ENCODE results near the gene HTRA3. TPM values are rescaled to one million over a fixed set of nuclear protein-coding genes. Genes with fewer than 3 reads are reported as not detected.

HTRA3 gene
- total RNA-seq, 2 experiments from 2014 or later: not detected

DNA sequence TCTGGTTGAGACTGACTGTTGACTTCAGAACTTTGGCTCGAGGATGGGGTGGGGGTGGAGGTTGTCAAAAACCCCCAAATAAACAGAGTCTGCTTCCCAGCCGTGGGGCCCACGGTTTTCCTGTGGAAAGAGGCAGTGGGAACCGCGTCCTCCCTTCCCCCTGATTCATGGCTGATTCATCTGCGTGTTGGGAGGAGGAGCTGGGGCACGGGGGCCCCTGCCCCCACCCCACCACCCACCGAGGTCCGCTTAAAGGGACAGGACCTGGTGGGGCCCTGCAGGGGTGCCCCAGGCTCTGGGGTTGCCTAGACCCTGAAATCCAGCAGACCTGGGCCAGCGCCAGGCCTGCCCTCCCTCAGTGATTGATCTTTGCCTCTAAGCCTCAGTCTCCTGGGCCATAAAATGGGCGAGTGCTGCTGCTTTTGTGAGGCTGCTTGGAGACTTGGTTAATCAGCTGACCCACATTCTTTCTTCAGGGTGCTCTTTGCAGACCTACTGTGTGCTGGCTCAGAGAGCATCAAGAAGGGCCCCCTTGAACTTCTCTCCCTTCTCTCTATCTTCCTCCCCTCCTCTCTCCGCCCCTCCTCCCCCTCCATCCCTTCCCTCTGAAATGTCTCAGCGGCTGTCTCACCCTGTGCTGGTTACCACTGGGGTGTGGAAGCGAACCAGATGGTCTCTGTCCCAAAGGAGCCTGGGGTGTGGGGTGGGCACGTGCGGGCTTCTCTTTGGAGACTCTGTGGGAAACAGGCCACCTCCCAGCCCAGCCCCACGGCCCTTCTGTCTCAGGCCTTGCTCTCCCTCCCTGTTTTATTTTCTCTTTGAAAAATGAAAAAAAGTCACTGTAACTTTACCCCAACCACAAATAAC lies 9.1 kb downstream of the HTRA3 start:
- POLR2A ChIA-PET: no interaction called here
- no peaks in the 10 kb centered on the region for H3K4me1 Mint-ChIP-seq
- CTCF ChIA-PET: interaction anchor here (0.6 kb wide), 1 partner anchor 76 kb away, joined by 4 read pairs; no protein-coding TSS in a partner anchor
- no peak overlapping the region for H3K4me3 Mint-ChIP-seq
- H3K27me3 Mint-ChIP-seq: no peaks in the 10 kb centered on the region
- H3K27ac Mint-ChIP-seq: no peak overlapping the region
- no peaks in the 10 kb centered on the region for H3K9me3 Mint-ChIP-seq
- H3K36me3 Mint-ChIP-seq (ENCODE audit: low read depth): no peaks in the 10 kb centered on the region
- no peak for DNase-seq

DNA sequence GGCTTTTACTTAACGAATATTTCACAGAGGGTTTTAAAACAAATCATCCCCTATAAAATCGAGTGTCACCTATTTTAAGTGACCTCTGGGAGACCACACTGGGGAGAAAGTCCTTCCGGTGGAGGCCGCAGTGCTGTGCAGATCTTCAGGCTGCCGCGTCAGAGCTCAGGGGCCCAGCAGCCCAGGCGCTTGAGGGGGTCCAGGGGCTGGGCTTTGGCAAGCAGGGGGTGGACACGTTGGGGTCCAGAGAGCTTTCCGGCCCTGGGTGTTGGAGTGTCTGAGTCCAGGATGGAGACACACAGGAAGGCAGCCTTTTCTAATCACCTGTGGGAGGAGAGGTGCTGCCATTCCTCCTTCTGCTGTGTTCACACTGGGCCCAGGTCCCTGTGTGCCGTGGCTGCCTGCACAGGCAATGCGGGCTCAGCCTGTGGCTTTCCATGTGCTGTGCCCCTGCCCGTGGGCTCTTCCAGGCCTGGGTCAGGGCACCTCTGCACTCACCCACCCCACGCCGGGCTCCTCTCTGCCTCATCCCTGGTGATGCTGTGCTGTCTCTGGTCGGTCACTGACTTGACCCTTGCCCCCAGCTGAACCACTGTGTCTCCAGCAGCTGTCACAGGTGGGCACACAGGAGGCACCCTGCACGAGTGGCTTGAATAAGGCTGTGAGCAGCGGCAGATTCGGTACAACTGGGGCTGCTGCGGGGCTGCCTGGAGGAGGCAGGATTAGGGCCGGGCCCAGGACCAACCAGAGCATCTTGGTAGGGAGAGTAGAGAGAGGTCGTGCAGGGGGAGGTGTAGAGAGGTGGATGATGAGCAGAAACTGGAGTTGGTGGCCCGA lies 10.0 kb downstream of the HTRA3 start:
- DNase-seq: no peak
- Mint-ChIP-seq H3K4me1 (no peaks in the 10 kb centered on the region), H3K27me3 (no peaks in the 10 kb centered on the region), H3K27ac (no peak overlapping the region), H3K4me3 (no peak overlapping the region), H3K36me3 (ENCODE audit: low read depth) (no peaks in the 10 kb centered on the region), H3K9me3 (no peaks in the 10 kb centered on the region)
- CTCF ChIA-PET: no interaction called here
- POLR2A ChIA-PET: no interaction called here

DNA sequence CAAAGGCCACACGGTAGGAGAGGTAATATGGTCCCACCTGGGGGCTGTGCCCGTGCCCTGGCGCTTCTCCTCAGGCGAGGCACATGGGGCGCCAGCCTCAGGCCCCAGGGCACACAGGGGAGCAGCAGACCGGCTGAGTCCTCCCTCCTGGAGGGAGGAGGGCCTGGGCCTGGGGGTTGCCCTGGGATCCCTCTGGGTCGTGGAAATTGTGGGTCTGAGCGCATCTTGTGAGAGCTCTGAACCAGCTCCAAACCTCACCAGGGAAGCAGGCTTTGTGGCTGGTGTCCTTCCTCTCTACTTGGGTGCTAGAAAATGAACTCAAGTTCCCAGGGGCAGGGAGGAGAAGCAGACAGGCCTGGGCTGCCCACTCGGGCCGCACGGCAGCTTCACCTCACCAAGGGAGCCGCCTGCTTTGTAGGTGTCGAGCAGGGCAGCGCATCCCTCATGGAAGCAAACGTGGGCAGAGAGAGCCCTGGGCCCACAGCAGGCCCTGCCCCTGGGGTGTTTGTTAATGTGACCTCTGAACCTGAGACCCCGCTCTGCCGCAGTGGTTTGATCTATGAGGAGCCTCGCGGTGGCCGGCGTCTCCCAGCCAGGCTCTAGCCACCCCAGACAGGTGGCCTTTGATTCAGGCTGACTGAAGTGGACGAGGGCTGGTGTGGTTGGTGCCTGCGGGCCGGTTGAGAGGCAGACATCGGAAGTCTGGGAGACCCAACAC lies 10.8 kb downstream of the HTRA3 start:
- Mint-ChIP-seq H3K27ac (no peak overlapping the region), H3K4me3 (no peak overlapping the region), H3K27me3 (no peaks in the 10 kb centered on the region), H3K9me3 (no peaks in the 10 kb centered on the region), H3K36me3 (ENCODE audit: low read depth) (no peaks in the 10 kb centered on the region), H3K4me1 (no peaks in the 10 kb centered on the region)
- ChIA-PET CTCF (no interaction called here), POLR2A (no interaction called here)
- DNase-seq: no peak

DNA sequence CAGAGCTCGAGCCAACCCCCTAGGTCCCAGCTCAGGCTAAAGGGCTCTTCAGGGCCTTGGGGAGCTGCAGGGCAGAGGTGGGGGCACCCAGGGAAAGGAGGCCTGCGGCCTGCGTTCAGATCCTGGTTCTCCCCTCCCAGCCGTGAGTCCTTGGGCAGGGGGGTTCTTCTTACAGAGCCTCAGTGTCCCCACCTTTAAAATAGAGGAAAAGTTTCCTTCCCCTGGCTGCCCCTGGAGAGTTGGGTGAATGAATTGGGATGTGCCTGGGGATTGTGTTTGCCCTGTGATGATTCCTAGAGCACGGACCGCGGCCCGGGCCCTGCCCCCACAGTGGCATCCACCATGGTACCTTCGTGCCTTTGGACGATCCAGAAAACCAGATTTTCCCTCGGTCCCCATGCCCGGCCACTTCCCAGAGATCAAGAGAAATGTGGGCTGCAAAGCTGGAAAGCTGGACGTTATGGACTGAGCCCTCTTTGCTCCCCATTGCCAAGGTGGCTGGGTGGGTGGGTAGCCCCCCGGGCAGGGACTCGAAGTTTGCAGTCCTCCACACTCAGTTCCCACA lies 11.4 kb downstream of the HTRA3 start:
- no peaks in the 10 kb centered on the region for H3K4me1 Mint-ChIP-seq
- no peaks in the 10 kb centered on the region for H3K9me3 Mint-ChIP-seq
- H3K27me3 Mint-ChIP-seq: no peaks in the 10 kb centered on the region
- CTCF ChIA-PET: interaction anchor here (1.6 kb wide), 1 partner anchor 11 kb away, joined by 7 read pairs; no protein-coding TSS in a partner anchor
- POLR2A ChIA-PET: no interaction called here
- no peaks in the 10 kb centered on the region for H3K36me3 Mint-ChIP-seq (ENCODE audit: low read depth)
- no peak for DNase-seq
- H3K4me3 Mint-ChIP-seq: no peak overlapping the region
- no peak overlapping the region for H3K27ac Mint-ChIP-seq

DNA sequence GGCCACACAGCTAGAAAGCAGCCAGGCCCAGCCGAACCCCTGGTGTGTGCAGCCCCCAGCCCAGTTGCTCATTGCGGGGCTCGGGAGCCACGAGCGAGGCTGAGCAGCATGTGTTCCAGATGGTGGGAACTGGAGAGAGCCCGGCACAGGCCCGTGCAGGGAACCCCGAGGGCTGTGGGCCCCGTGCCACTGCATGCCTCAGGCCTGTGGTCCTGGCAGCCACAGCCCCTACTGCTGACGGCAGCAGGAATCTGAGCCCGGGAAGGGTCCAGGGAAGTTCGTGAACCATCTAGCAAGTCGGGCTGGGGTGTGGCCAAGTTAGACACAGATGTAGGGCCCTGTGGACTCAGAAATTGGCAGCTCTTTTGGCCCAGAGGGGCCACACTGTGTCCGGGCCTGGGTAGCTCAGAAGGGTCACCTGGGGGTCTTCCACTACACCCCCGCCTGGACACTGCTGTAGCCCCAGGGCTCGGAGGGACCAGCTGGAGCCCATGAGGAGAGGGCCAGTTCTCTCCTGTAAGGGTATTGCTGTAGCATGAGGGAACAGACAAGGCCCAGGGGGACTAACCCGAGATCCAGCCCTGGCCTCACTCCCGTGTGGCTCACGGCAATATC lies 12.1 kb downstream of the HTRA3 start:
- no peaks in the 10 kb centered on the region for H3K27me3 Mint-ChIP-seq
- no peak overlapping the region for H3K4me3 Mint-ChIP-seq

DNA sequence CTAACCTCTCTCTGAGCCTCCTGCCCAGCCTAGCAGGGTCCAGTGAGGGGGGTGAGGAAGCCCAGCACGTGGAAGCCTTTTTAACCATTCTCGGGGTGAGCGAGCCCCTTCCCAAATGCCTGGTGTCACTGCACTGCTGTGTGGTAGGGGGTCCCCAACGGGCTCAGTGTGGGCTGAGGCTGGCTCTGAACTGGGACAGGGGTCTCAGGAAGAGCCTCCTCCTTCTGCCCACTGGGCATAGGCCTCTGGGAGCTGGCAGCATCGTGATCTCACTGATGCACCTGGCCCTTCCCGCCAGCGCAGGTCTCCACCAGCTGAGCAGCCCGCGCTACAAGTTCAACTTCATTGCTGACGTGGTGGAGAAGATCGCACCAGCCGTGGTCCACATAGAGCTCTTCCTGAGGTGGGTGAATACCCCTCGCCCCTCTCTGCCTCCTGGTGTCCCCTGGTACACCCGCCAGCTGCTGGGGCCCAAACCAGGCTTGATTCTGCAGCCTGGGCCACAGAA lies 12.6 kb downstream of the HTRA3 start:
- Mint-ChIP-seq H3K4me3 (no peak overlapping the region), H3K9me3 (no peaks in the 10 kb centered on the region), H3K27me3 (no peaks in the 10 kb centered on the region), H3K36me3 (ENCODE audit: low read depth) (no peaks in the 10 kb centered on the region), H3K4me1 (no peaks in the 10 kb centered on the region), H3K27ac (no peak overlapping the region)
- CTCF ChIA-PET: interaction anchor here (1.6 kb wide), 1 partner anchor 10 kb away, joined by 7 read pairs; no protein-coding TSS in a partner anchor
- POLR2A ChIA-PET: no interaction called here
- DNase-seq: no peak

More for the DNA sequence above, 12.1 kb downstream of the HTRA3 start:
- no peaks in the 10 kb centered on the region for H3K36me3 Mint-ChIP-seq (ENCODE audit: low read depth)
- CTCF ChIA-PET: interaction anchor here (1.6 kb wide), 1 partner anchor 11 kb away, joined by 7 read pairs; no protein-coding TSS in a partner anchor
- POLR2A ChIA-PET: no interaction called here
- H3K4me1 Mint-ChIP-seq: no peaks in the 10 kb centered on the region
- no peak for DNase-seq
- no peak overlapping the region for H3K27ac Mint-ChIP-seq
- H3K9me3 Mint-ChIP-seq: no peaks in the 10 kb centered on the region

DNA sequence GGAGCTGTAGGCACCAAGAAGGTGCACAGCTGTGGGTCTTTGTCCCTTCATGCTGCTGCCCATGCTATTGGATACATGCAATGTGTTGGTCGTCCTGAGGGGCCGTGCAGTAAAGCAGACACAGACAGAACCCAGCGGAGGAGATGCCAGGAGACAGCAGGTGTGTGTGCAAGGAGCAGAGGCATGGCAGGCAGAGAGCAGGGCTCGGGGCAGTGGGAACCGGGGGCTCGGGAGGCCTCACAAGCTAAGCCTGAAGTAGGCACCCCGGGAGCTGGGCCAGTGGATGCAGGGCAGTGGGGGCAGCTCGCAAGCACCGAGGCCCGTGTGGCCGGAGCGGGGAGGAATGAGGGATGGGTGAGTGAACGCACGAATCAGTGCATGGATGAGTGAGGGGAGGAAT lies 13.2 kb downstream of the HTRA3 start:
- Mint-ChIP-seq H3K36me3 (ENCODE audit: low read depth) (no peaks in the 10 kb centered on the region), H3K4me1 (no peaks in the 10 kb centered on the region), H3K27ac (no peak overlapping the region), H3K9me3 (no peaks in the 10 kb centered on the region), H3K27me3 (no peaks in the 10 kb centered on the region), H3K4me3 (no peak overlapping the region)
- ChIA-PET CTCF (interaction anchor here (1.6 kb wide), 1 partner anchor 10 kb away, joined by 7 read pairs; no protein-coding TSS in a partner anchor), POLR2A (no interaction called here)
- no peak for DNase-seq

DNA sequence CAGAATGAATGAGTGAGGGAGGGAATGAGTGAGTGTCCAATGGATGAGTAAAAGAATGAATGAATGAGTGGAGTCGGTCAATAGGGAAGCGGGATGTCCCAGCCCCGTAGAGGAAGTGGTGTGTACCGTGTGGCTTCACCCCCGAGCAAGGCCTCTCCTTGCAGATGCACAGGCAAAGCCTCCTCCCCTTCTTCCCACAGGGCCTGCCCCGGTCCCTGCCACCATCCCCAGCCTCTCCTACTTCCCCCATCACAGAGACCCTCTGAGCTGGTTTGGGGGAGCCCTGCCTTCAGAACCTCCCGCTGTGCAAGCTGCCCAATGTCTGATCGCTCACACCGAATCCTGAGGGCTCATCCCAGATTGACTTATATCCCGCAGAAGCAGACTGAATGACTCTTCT lies 13.6 kb downstream of the HTRA3 start:
- POLR2A ChIA-PET: no interaction called here
- Mint-ChIP-seq H3K27ac (no peak overlapping the region), H3K36me3 (ENCODE audit: low read depth) (no peaks in the 10 kb centered on the region), H3K4me1 (no peaks in the 10 kb centered on the region), H3K4me3 (no peak overlapping the region), H3K27me3 (no peaks in the 10 kb centered on the region), H3K9me3 (no peaks in the 10 kb centered on the region)
- no peak for DNase-seq
- CTCF ChIA-PET: no interaction called here

DNA sequence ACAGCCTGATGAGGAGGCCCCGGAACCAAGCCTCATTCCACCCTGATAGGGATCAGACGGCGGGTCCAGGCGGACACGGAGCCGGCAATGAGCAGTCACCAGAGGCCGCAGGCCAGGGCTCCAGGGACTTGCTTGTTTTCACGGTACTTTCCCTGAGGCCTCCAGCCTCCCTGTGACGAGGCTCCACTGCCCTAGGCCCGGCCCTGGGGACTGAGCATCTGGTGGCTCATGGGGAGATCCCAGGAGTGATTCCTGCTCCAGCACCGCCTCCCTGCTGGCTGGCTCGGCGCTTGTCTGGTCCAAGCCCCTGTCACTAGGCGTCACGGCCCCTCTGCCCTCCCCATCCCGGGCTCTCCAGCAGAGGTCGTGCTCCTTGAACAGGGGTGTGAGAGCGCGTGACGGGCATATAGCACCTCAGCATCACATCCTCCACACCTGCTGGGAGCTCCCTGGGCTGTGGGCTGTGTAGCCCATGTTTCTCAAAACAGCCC lies 14.1 kb downstream of the HTRA3 start:
- no peak for DNase-seq
- CTCF ChIA-PET: no interaction called here
- Mint-ChIP-seq H3K9me3 (no peaks in the 10 kb centered on the region), H3K4me3 (no peak overlapping the region), H3K27me3 (no peaks in the 10 kb centered on the region), H3K27ac (no peak overlapping the region), H3K36me3 (ENCODE audit: low read depth) (no peaks in the 10 kb centered on the region), H3K4me1 (no peaks in the 10 kb centered on the region)
- POLR2A ChIA-PET: no interaction called here

DNA sequence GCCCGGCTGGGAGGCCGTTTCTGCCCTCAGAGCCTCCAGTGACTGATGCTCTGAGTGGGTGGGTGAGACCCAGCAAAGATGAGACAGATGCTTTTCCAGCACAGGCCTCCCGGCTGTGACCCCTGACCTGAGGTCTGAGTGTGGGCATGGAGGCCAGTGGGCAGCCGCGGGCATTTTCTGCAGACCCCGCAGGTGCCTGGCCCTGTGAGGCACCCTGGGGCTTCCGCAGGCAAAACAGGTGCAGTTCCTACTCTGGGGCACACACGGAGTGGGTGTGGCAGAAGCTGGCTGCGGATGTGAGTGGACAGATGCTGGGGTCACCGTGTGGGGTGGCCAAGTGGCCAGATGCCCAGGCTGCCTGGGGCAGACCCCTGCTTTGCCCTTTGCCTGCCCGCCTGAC lies 14.8 kb downstream of the HTRA3 start:
- no peaks in the 10 kb centered on the region for H3K36me3 Mint-ChIP-seq (ENCODE audit: low read depth)

DNA sequence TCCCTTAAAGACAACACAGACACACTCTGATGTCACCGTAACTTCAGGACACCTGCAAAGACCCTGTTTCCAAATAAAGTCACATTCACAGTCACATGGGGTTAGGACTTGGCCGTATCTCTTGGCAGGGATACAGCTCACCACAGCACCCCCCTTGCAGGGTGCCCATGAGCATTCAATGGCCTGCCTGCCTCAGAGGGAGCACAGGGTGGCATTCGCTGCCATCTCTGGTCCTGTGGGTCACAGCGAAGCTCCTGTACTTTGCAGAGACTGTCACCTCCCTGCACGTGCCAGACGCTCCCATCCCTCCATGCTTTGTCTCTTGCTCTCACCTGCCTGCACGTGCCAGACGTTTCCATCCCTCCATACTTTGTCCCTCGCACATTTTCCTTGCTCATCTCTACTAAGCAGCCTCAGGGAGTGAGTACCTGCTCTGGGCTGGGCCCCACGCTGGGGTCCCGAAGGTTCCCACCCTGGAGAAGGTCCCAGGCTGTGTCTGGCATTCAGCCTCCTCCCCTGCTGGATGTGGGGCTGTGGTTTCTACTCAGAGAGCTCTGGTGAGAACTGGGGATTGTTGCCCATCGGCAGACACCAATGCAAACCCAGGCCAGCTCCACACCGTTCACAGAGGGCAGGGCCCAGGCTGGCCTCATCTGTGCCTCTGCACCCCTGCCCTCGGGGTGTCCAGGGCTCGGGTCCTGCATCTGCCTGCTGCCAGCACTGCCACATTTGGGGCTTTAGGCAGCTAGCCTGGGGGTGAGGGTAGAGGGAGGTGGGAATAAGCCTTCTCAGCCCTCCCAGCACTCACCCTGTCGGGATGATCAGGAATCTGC lies 15.8 kb downstream of the HTRA3 start:
- no peak for DNase-seq
- no peak overlapping the region for H3K4me3 Mint-ChIP-seq
- no peaks in the 10 kb centered on the region for H3K4me1 Mint-ChIP-seq
- H3K27ac Mint-ChIP-seq: no peak overlapping the region
- H3K36me3 Mint-ChIP-seq (ENCODE audit: low read depth): no peaks in the 10 kb centered on the region
- no peaks in the 10 kb centered on the region for H3K27me3 Mint-ChIP-seq
- CTCF ChIA-PET: no interaction called here
- POLR2A ChIA-PET: no interaction called here
- H3K9me3 Mint-ChIP-seq: no peaks in the 10 kb centered on the region

More for the DNA sequence above, 14.8 kb downstream of the HTRA3 start:
- Mint-ChIP-seq H3K4me3 (no peak overlapping the region), H3K9me3 (no peaks in the 10 kb centered on the region), H3K4me1 (no peaks in the 10 kb centered on the region), H3K27me3 (no peaks in the 10 kb centered on the region), H3K27ac (no peak overlapping the region)
- POLR2A ChIA-PET: no interaction called here
- no peak for DNase-seq
- CTCF ChIA-PET: no interaction called here
